HG02970 (cell line): ENCODE results near the gene GYPC.

Experiments
- ATAC-seq: cut with Tn5 transposase; IDR thresholded peaks from one replicate; pipeline ENCODE4 v1.9.1; 2021; ENCODE audit warnings: mild to moderate bottlenecking, moderate library complexity, moderate number of reproducible peaks; ENCODE audit not compliant: unreplicated experiment, low FRiP score

Gene GYPC

GRCh38 chr2:126722081-126722480, 66.1 kb downstream of the GYPC start:
- no peak for ATAC-seq

- ATAC-seq = no peak
Observed at GRCh38 chr2:126722546-126722945, 66.6 kb downstream of the GYPC start.

- no peak for ATAC-seq
Observed at GRCh38 chr2:126723281-126723815, 67.4 kb downstream of the GYPC start.

GRCh38 chr2:126725580-126725979, 69.6 kb downstream of the GYPC start:
- ATAC-seq = no peak

- ATAC-seq = no peak
Observed at GRCh38 chr2:126729896-126730295, 73.9 kb downstream of the GYPC start.

- ATAC-seq = no peak
Observed at GRCh38 chr2:126730655-126731054, 74.7 kb downstream of the GYPC start.

GRCh38 chr2:126731353-126731752, 75.4 kb downstream of the GYPC start:
- ATAC-seq = no peak

GRCh38 chr2:126732682-126733245, 76.8 kb downstream of the GYPC start:
- no peak for ATAC-seq

- no peak for ATAC-seq
Observed at GRCh38 chr2:126733795-126734194, 77.8 kb downstream of the GYPC start.

- ATAC-seq = no peak
Observed at GRCh38 chr2:126736133-126736874, 80.3 kb downstream of the GYPC start.

GRCh38 chr2:126739141-126739540, 83.2 kb downstream of the GYPC start:
- ATAC-seq = no peak

GRCh38 chr2:126744640-126745039, 88.7 kb downstream of the GYPC start:
- no peak for ATAC-seq
